AG09319 (cell line): Measurements from ENCODE around the gene HOXA6.

Experiments
- DNase-seq: peaks from one replicate; pipeline ENCODE4 v3.0.0-alpha.2; 2010; ENCODE audit warnings: low read depth; ENCODE audit errors: extremely low read depth
- TF ChIP-seq, protein P1 (sequence below): IDR thresholded peaks from 2 replicates; pipeline ENCODE4 v1.5.1; 2011; ENCODE audit warnings: low read depth, mild to moderate bottlenecking, inconsistent platforms, low read length, moderate library complexity

HOXA6 gene

GRCh38 chr7:27121684-27122076 is 25.9 kb downstream of the HOXA6 start:
- DNase-seq, result no peak
- TF ChIP-seq, protein P1, sequence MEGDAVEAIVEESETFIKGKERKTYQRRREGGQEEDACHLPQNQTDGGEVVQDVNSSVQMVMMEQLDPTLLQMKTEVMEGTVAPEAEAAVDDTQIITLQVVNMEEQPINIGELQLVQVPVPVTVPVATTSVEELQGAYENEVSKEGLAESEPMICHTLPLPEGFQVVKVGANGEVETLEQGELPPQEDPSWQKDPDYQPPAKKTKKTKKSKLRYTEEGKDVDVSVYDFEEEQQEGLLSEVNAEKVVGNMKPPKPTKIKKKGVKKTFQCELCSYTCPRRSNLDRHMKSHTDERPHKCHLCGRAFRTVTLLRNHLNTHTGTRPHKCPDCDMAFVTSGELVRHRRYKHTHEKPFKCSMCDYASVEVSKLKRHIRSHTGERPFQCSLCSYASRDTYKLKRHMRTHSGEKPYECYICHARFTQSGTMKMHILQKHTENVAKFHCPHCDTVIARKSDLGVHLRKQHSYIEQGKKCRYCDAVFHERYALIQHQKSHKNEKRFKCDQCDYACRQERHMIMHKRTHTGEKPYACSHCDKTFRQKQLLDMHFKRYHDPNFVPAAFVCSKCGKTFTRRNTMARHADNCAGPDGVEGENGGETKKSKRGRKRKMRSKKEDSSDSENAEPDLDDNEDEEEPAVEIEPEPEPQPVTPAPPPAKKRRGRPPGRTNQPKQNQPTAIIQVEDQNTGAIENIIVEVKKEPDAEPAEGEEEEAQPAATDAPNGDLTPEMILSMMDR, result no peak

DNA sequence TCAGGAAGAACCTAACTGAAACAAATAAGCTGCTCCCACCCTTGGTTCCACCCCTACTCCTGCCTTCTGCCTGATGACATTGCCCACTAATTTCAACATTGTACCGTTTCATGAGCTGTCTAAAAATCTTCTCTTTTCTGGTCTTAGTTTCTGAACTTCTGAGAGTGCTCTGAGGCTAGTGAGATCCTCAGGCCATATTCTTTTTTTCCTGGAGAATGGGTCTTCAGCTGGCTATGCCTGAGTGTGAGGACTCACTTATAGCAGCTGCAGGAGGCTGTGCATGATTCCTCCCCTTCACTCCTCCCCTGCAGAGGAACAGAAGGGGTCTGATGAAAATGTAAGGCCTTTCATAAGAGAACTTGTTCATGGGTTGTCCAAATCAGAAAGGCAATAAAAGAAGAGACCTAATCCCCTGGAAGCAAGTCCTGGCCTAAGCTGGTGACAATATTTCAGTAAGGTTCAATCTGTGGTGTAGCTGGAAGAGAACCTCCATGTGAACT is 28.1 kb downstream of the HOXA6 start:
- TF ChIP-seq, protein P1, result no peak
- DNase-seq, result no peak

DNA sequence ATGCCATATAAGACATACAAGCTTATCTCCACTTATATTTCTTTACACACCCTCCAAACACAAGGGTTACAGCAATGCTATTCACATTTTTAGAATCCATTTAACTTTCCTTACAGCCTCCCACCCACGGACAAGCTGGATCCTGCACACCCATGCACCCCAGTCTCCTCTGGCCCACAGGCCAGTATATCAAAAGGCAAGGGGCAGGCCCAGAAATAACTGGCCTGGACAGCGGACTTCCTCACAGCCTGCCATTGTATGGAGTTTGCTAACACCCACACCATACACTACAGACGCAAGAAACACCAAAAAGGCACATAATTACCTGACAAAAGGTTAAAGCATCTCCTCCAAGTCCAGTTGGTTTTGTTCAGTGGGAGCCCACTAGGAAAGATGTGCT is 29.0 kb downstream of the HOXA6 start:
- TF ChIP-seq, protein P1, result no peak
- no peak for DNase-seq

GRCh38 chr7:27117887-27118491 is 29.6 kb downstream of the HOXA6 start:
- no peak for DNase-seq
- TF ChIP-seq, protein P1, result no peak

DNA sequence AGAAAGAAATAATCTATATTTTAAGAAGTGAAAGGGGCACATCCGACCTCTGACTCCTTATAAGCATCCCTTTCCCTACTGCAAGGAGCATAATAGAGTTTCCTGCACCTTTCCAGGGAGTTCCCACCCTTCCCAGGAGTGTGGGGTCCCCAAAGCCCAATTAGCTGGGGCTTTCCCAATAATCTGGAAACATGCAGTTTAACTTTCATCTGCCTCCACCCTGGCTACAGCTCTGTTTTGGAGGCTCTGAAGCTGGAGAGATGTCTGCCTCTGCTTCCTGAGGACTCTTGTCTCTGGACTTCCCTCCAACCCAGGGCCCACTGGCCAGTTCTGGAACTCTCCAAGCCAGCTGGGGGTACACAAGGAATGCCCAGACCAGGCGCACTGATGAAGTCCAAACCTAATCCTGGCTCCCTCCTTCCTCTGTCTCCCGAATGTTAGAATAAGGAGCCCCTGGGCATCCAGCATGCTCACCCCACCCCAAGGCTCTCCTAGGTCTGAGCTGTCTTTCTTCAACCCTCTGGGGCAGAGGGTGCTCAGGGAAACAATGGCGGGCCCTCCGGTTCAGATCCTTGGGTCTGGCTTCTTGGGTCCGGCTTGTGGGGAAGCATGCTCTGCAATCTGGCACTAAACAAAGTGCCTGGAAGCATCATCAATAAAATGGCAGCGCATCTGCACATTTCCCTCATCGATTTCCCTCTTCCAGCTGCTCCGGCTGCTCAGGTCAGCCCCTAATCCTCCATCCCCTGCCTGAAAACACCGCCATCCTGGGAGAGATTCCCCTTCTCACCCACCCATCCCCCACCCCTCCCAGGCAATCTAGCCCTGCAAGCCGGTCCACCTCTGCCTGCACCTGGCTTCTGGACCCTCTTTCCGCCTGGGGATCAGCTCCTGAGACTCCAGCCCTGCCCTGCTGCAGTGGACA is 30.4 kb downstream of the HOXA6 start:
- TF ChIP-seq, protein P1, result no peak
- no peak for DNase-seq

GRCh38 chr7:27116031-27116961 is 31.3 kb downstream of the HOXA6 start:
- TF ChIP-seq, protein P1, result no peak
- no peak for DNase-seq
